GM21367 (cell line): ENCODE results near the gene AADAT.

Source experiments
- ATAC-seq: cut with Tn5 transposase; IDR thresholded peaks from one replicate; pipeline ENCODE4 v1.9.1; 2021; ENCODE audit not compliant: unreplicated experiment

AADAT gene

DNA sequence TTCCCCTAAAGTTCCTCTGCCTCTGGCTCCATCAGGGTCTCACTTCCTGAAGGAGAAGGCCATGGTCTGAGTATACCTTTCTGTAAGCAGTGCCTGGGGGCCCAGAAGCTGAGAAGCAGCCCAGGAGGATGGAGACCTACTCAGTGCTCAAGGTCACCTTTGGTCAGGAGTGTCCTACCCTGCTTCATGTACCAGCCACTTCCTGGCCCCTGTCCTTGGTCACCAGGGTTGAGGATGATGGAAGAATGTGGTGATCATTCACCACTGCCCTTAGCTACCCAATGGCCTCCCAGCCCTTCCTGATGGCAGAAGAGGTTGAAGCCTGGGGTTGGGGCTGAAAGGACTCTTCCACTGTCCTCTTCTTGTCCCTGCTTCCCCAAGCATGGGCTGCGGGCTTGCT lies 54.5 kb downstream of the AADAT start:
- ATAC-seq = no peak

DNA sequence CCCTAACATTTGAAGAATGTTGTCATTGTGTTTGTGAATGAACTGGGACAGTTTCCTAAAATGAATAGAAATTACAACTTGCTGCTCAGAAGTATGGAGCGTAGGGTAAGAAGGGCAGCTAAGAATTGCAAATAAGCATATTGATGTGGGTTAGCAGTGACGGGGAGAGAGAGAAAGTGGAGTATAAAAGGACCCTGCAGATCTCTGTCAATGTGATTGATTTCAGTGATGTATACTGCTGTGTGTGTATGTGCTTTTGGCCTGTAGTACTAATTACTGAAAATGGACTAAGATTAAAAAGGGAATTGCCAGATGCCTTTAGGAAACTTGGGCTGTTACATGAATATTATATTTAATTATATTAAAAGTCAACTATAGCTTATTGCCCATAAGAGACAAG lies 55.8 kb downstream of the AADAT start:
- ATAC-seq = no peak

DNA sequence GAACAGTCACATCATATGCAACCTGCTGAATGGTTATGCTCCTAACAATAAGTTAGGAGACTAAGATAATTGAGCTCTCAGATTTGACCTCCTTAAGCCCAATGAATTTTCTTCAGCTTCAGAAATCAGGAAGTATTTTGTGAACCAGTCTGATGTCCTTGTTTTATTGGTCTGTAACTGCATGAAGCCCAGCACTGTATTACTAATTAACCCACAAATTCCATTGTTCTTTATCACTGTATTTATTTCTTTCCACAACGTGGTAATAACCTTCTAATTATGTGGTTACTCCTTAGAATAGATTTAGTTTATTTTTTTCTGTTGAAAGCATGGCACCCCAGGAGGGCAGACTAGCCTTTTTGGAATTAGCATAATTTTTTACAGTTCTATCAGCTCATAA lies 59.6 kb downstream of the AADAT start:
- ATAC-seq = no peak

DNA sequence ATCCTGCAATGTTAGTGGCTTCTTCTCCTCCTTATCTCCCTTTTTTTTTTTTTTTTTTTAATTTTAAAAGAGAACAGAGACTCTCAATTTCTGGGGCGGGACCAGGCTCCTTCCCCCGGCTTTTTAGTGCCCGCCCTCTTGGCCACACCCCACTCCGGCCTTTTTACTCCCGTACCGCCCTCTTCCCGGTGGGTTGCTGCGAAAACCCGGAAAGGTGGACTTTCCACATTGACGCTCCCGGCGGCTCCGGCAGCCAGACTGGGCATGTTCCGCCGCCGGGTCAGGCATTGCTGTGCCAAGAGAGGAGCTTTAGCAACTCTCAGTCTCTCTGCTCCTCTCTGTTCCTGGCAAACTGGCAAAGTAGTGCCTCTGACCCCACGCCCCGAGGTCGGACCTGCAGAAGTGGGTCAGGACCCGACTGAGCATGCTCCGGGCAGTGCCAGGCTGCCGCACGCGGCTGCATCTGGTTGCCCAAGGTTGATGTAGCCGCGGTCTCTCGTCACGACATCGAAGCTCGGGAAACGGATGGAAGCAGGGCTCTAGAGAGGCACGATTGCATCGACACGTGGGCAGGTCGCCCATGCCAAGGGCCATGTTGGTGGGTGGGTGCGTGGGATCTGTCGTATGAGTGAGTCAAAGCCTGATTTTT lies 62.5 kb downstream of the AADAT start:
- peak; percentile 72 for ATAC-seq

DNA sequence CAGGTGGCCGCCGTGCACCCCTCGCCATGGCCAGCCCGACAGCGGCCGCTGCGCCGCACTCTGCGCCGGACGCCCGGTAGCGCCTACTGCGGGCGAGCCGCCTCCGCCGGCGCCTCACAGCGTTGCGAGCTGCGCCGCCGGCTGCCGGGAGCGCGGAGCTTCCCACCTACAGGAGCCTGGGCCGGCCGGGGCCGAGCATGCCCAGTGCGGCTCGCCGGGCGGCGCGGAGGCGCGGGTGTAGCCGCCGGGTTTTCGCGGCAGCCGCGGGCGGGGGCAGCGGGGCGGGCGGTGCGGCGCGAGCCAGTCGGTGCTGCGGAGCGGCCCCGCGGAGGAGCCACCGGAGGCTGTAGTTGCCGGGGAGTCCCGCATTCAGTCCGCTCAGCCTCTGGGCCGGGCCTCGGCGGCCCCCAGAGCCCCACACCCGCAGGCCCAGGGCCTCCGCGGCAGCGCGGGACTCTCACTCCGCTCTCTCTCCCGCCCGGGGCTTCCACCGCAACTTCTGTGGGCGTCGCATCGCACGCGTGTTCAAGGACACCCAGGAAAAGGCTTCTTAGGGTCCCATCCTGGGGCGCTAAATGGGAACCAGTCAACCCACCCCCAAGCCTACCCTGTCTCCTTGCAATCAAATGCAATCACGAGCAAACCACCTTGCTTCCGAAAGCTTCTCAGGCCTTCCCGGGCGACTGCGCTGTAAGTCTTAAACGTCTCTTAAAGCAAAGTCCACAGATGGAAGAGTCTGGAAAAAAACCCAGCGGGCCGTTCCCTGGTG lies 63.3 kb downstream of the AADAT start, which contains the start of gene MFAP3L:
MFAP3L (minus strand) TSS at position 143 of the 769 bp plus-strand sequence. CDS start 20,518 bp downstream, outside the sequence.
- peak; percentile 78 for ATAC-seq

DNA sequence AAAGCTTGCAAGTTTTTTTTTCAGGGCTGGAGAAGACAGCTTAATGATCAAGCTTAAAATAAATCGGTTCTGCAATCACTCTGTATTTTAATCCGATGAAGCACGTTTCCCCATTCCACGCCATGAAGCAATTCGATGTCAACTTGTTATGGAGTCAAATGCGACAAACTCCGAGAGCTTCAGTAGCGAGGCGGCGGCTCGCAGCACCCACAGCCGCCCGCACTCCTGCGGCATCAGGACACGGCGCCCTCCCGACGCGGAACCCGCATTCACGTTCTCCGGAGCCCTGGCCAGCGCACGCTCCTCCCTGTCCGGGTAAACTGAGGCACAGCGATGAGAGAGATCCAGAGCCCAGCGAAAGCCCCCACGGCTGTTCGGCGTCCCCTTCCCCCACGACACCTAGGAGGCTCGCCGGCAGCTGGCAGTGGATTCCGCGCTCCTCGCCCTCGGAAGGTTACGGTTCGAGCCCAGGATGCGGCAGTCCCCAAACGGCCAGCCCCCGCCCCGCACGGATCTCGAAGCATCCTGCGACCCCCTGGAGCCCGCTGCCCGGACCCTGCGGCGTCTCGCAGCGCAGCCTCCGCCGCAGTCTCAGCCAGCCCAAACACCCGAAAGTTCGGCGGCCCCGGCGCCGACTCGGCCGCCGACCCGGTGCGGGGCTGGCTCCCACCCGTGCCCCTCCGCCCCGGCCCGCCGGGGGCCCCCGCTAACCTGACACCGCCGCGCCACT lies 64.1 kb downstream of the AADAT start:
- ATAC-seq = no peak

DNA sequence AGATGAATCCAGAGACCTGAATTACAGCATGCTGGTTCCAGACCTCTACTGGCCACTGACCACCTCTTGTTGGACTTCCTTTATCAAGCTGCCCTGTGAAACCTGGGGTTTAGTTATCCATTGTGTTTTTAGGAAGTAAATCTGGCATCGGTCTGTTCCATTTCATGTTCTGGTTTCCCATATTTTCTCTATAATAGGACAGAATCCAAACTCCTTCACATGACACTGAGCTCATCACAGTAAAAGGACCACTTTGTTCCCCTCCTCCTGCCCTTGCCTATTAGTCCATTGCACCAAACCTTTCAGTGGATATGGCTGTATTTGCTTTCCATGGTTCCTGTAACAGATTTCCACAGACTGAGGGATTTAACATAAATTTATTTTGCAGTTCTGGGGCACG lies 67.5 kb downstream of the AADAT start:
- no peak for ATAC-seq

DNA sequence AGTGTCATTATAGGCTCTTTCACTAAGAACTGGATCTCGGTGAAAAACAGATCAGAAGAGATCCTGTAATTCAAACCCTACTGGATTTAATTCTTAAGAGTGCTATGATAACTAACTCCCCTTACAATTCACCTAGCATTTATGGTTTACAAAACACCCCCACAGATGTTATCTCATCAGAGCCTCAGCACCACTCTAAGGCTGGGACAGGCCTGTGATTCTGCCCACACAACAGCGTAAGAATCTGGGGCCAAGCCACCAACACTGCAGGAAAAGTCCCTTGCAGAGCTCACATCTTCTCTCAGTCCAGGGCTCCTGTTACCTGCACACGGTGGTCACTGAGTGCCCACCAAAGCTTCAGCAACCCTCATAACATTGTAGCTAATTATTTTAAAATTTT lies 72.5 kb downstream of the AADAT start:
- ATAC-seq = no peak

DNA sequence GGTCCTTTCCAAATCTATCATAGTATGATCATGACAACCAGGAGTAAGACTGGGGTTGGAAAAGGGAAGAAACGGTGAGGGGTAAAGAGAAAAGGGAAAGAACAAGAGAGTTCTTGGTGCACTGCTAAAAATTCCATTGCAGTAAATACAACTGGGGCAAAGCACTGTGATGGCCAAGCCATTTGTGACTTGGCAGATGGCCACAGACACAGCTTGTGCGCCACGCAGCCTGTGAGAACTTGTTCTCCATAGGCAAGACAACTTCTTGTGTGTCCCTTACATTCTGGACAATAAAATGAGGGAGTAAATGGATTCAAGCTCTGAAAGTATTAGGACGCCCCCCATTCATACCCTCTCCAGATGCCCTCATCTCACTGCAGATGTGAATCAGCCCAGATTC lies 74.5 kb downstream of the AADAT start:
- no peak for ATAC-seq

DNA sequence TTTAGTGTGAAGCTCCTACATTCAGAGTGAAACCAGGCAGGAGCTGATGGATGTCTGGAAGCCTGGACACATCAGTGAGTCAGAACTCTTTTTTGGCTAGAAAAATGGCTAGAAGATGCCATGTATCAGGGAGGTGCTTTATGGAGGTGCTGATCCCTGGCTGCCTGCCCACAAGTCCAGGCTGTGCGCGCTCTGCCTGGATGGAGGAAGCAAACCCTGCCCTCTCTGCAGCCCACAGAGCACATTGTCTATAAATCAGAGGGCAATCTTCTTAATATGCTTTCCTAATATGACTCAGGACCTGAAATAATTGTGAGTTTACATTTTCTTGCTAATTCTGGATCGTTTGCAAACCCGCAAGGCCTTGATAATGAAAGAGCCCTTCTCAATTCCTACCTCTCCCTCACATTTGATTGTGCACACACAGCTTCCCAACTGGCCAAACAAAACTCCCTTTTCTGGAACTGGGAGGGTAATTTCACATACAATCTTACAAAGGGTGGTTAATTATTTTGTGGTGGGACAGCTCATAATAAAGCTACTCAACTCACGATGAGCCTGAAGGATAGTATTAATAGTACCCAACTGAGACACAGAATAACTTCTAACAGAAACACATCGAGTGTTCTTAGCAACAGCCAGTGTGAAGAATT lies 75.3 kb downstream of the AADAT start:
- ATAC-seq = no peak

DNA sequence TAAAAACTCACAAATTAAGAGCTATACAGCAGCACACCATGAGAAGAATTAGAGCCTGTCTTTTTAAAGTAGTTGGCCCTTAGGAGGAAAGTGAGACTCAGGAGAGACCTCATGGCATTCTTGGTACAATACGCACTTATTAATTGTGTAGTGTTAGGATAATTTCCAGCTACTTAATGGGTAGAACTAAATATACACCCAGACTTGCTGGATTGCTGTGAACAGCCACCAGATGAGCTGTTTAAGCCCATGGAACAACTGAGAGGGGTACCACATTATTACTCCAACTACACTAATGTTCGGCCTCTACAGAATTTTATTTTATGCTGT lies 77.2 kb downstream of the AADAT start:
- ATAC-seq = no peak

DNA sequence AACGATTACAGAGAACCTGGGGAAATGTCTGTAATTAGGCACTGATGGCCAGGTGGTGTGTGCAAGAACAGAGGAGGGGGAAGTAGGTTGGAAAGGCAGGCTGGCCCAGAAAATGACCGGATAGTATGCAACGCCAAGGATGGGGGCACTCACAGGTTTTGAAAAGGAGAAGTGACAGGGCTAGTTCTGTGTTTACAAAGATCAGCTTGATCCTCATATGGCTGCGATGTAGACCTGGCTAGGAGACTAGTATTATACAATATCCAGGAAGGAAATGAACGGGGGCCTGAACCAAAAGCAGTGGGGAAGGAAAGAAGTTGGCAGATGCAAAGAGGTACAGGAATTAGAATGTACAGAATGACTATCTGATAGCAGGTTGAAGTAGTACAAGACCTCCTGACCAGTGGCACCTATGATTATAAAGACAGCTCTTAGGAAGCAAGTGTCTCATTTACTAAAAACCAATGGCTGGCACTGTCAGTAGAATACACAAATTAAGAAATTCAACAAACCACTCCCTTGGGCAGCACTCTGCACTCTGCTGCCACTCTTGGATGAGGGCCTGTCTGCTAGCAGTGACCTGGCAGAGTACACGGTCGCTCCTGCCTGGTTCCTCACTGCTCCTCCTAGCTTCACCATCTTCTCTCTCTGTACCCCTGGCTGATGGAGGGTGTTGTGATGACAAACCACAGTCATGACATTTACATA lies 77.7 kb downstream of the AADAT start:
- ATAC-seq = no peak
